ENCODE measurements around the gene POLR2C.
"Not testable (repeated sequence)": the region's sequence is repeated elsewhere in the genome, so short reads cannot be mapped to it uniquely, and the experiment has no call there.

The POLR2C gene

GRCh38 chr16:57479976-57480753, 17.7 kb downstream of the POLR2C start:
- no peak for DNase-seq (ENCODE audit: low read depth)

GRCh38 chr16:57480754-57481230, 18.3 kb downstream of the POLR2C start:
- no peak for DNase-seq (ENCODE audit: low read depth)

GRCh38 chr16:57481421-57481820, 18.9 kb downstream of the POLR2C start:
- no peak for DNase-seq (ENCODE audit: low read depth)

- no peak for DNase-seq (ENCODE audit: low read depth)
These were observed 20.5 kb downstream of the POLR2C start for GRCh38 chr16:57482845-57483545.

GRCh38 chr16:57483725-57484514, 21.4 kb downstream of the POLR2C start:
- DNase-seq (ENCODE audit: low read depth) = no peak

GRCh38 chr16:57484515-57485005, 22.1 kb downstream of the POLR2C start:
- no peak for DNase-seq (ENCODE audit: low read depth)

- no peak for DNase-seq (ENCODE audit: low read depth)
These were observed 22.8 kb downstream of the POLR2C start for GRCh38 chr16:57485091-57485915.

- DNase-seq (ENCODE audit: low read depth) = peak; percentile 77
These were observed 23.7 kb downstream of the POLR2C start, which contains the start of gene DOK4 for GRCh38 chr16:57485916-57486857. DOK4 (minus strand) TSS chr16:57486493; CDS start chr16:57479507, 6,986 bp downstream.

GRCh38 chr16:57486858-57487834, 24.7 kb downstream of the POLR2C start:
- DNase-seq (ENCODE audit: low read depth) = no peak

- DNase-seq (ENCODE audit: low read depth) = no peak
These were observed 26.8 kb downstream of the POLR2C start for GRCh38 chr16:57489229-57489628.

GRCh38 chr16:57493767-57494166, 31.3 kb downstream of the POLR2C start:
- no peak for DNase-seq (ENCODE audit: low read depth)

- DNase-seq (ENCODE audit: low read depth) = no peak
These were observed 34.6 kb downstream of the POLR2C start for GRCh38 chr16:57497121-57497520.

GRCh38 chr16:57498031-57498430, 35.6 kb downstream of the POLR2C start:
- DNase-seq (ENCODE audit: low read depth) = no peak

GRCh38 chr16:57499941-57500340, 37.5 kb downstream of the POLR2C start:
- DNase-seq (ENCODE audit: low read depth) = not testable (repeated sequence)

- no peak for DNase-seq (ENCODE audit: low read depth)
These were observed 38.2 kb downstream of the POLR2C start for GRCh38 chr16:57500578-57501111.

GRCh38 chr16:57501492-57501891, 39.0 kb downstream of the POLR2C start:
- DNase-seq (ENCODE audit: low read depth) = no peak

GRCh38 chr16:57502048-57502775, 39.7 kb downstream of the POLR2C start:
- DNase-seq (ENCODE audit: low read depth) = no peak

GRCh38 chr16:57503366-57503765, 40.9 kb downstream of the POLR2C start:
- DNase-seq (ENCODE audit: low read depth) = no peak
